Ishikawa (cell line): ENCODE data around the gene PARN.

Experiments used
- CEBPB ChIP-seq: IDR thresholded peaks from 2 replicates; pipeline ENCODE4 v1.6.1; 2012
- CREB1 ChIP-seq: IDR thresholded peaks from 2 replicates; pipeline ENCODE4 v1.6.1; 2012; ENCODE audit warnings: low read depth
- EGR1 ChIP-seq: IDR thresholded peaks from 2 replicates; pipeline ENCODE4 v1.6.1; 2012
- EP300 ChIP-seq: IDR thresholded peaks from 2 replicates; pipeline ENCODE4 v1.6.1; 2012; ENCODE audit warnings: borderline replicate concordance
- FOXM1 ChIP-seq: IDR thresholded peaks from 2 replicates; pipeline ENCODE4 v1.6.1; 2012; ENCODE audit warnings: low read depth, borderline replicate concordance
- NFIC ChIP-seq: IDR thresholded peaks from 2 replicates; pipeline ENCODE4 v1.6.1; 2012
- RAD21 ChIP-seq: IDR thresholded peaks from 2 replicates; pipeline ENCODE4 v1.6.1; 2012; ENCODE audit warnings: low read depth
- TAF1 ChIP-seq: IDR thresholded peaks from 2 replicates; pipeline ENCODE4 v1.6.1; 2012; ENCODE audit warnings: low read depth, mild to moderate bottlenecking
- TEAD4 ChIP-seq: IDR thresholded peaks from 2 replicates; pipeline ENCODE4 v1.6.1; 2012
- YY1 ChIP-seq: IDR thresholded peaks from 2 replicates; pipeline ENCODE4 v1.6.1; 2012; ENCODE audit warnings: low read depth
- ZBTB7A ChIP-seq: IDR thresholded peaks from 2 replicates; pipeline ENCODE4 v1.6.1; 2012; ENCODE audit warnings: low read depth
- TF ChIP-seq, protein P1 (sequence below): IDR thresholded peaks from 2 replicates; pipeline ENCODE4 v1.6.1; 2012
- TF ChIP-seq, protein P2 (sequence below): IDR thresholded peaks from 2 replicates; pipeline ENCODE4 v1.6.1; 2012
- TF ChIP-seq, protein P3 (sequence below): IDR thresholded peaks from 2 replicates; pipeline ENCODE4 v1.6.1; 2012; ENCODE audit warnings: low read depth, mild to moderate bottlenecking

The PARN gene, protein sequence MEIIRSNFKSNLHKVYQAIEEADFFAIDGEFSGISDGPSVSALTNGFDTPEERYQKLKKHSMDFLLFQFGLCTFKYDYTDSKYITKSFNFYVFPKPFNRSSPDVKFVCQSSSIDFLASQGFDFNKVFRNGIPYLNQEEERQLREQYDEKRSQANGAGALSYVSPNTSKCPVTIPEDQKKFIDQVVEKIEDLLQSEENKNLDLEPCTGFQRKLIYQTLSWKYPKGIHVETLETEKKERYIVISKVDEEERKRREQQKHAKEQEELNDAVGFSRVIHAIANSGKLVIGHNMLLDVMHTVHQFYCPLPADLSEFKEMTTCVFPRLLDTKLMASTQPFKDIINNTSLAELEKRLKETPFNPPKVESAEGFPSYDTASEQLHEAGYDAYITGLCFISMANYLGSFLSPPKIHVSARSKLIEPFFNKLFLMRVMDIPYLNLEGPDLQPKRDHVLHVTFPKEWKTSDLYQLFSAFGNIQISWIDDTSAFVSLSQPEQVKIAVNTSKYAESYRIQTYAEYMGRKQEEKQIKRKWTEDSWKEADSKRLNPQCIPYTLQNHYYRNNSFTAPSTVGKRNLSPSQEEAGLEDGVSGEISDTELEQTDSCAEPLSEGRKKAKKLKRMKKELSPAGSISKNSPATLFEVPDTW

DNA sequence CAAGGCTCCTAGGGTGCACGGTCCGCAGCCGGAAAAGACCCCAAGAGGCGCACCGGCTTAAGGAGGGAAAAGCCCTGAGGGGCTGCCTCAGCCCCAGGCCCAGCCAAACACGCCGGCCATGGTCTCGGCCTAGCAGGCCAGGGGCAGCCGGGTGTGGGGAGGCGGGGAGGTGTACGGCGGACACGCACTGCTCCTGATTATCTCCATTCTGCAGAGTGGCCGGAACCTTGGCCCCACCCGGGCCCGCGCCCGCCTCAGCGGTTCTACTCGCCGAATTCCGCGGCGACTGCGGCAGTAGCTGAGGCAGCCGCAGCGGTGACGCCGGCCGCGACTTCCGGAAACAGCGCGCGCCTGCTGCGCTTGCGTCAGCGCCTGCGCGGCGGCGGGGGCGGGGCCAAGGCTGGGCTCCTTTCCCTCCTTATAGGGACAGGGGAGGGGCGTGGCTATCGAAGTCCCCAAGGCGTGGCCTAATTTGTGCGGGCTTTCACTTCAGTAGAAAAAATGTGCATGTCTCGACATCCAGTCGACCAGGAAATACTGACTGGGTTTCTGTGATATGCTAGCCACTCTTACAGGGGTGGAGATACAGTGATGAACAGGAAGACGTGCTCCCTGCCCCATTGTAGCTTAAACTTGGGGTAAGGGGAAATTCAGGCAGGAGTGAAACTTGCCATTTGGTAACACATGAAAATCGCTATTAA lies at the start of gene PARN:
PARN (minus strand) TSS at position 342 of the 701 bp plus-strand sequence; CDS start at position 207, 135 bp downstream.
- TF ChIP-seq TEAD4 (no peak), TAF1 (peak; percentile 63), YY1 (0 out of 2 replicates have a peak, but pooled peaks have one; percentile 16), CREB1 (peak; percentile 58; the same call in 1 of the 2 replicates), ZBTB7A (0 out of 2 replicates have a peak, but pooled peaks have one; percentile 54), EGR1 (no peak)
- TF ChIP-seq, protein P1, sequence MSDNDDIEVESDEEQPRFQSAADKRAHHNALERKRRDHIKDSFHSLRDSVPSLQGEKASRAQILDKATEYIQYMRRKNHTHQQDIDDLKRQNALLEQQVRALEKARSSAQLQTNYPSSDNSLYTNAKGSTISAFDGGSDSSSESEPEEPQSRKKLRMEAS = peak; percentile 83
- TF ChIP-seq, protein P2, sequence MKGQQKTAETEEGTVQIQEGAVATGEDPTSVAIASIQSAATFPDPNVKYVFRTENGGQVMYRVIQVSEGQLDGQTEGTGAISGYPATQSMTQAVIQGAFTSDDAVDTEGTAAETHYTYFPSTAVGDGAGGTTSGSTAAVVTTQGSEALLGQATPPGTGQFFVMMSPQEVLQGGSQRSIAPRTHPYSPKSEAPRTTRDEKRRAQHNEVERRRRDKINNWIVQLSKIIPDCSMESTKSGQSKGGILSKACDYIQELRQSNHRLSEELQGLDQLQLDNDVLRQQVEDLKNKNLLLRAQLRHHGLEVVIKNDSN = no peak

DNA sequence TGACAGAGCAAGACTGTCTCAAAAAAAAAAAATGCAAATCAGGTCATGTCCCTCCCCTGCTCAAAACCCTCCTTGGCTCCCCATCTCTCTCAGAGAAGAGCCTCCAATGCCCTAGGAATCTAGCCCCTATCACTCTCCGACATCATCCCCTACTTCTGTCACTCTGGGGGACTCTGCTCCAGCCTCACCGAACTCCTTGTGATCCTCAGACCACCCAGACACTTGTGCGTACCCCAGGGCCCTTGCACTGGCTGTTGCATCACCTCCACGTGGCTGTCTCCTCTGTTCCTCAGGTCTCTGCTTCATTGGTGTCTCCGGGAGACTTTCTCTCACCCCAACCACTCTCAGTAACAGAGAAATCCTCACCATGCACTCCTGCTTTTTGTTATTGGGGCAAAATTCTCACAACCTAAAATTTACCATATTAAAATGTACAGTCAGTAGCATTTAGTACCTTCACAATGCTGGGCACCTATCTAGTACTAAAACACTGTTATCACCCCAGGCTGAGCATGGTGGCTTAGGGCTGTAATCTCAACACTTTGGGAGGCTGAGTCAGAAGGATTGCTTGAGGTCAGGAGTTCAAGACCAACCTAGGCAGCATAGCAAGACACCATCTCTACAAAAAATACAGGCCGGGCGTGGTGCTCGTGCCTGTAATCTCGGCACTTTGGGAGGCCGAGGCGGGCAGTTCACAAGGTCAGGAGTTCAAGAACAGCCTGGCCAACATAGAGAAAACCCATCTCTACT lies 48.9 kb upstream of the PARN start:
- TF ChIP-seq RAD21 = no peak
- TF ChIP-seq, protein P2 = no peak
- TF ChIP-seq FOXM1 = no peak
- TF ChIP-seq TAF1 = no peak
- TF ChIP-seq CREB1 = no peak
- no peak for TF ChIP-seq TEAD4
- no peak for TF ChIP-seq EGR1
- TF ChIP-seq, protein P3, sequence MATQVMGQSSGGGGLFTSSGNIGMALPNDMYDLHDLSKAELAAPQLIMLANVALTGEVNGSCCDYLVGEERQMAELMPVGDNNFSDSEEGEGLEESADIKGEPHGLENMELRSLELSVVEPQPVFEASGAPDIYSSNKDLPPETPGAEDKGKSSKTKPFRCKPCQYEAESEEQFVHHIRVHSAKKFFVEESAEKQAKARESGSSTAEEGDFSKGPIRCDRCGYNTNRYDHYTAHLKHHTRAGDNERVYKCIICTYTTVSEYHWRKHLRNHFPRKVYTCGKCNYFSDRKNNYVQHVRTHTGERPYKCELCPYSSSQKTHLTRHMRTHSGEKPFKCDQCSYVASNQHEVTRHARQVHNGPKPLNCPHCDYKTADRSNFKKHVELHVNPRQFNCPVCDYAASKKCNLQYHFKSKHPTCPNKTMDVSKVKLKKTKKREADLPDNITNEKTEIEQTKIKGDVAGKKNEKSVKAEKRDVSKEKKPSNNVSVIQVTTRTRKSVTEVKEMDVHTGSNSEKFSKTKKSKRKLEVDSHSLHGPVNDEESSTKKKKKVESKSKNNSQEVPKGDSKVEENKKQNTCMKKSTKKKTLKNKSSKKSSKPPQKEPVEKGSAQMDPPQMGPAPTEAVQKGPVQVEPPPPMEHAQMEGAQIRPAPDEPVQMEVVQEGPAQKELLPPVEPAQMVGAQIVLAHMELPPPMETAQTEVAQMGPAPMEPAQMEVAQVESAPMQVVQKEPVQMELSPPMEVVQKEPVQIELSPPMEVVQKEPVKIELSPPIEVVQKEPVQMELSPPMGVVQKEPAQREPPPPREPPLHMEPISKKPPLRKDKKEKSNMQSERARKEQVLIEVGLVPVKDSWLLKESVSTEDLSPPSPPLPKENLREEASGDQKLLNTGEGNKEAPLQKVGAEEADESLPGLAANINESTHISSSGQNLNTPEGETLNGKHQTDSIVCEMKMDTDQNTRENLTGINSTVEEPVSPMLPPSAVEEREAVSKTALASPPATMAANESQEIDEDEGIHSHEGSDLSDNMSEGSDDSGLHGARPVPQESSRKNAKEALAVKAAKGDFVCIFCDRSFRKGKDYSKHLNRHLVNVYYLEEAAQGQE = no peak
- no peak for TF ChIP-seq YY1
- no peak for TF ChIP-seq EP300
- TF ChIP-seq, protein P1 = no peak

DNA sequence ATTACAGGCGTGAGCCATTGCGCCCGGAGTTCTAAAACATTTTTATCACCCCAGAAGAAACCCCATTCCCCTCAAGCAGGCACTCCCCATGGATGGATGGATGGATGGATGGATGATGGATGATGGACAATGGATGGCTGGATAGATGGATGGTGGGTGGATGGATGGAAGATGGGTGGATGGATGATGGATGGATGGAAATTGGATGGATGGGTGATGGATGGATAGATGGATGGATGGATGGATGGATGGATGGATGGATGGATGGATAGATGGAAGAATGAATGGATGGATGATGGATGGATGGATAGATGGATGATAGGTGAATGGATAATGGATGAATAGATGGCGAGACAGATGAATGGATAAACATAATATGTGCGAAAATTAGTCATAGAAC lies 47.6 kb upstream of the PARN start:
- TF ChIP-seq RAD21 (no peak), EP300 (no peak), NFIC (no peak), CEBPB (no peak), FOXM1 (no peak), TEAD4 (no peak), EGR1 (no peak), ZBTB7A (no peak), TAF1 (no peak)
- TF ChIP-seq, protein P3 = no peak
- TF ChIP-seq, protein P1 = no peak

DNA sequence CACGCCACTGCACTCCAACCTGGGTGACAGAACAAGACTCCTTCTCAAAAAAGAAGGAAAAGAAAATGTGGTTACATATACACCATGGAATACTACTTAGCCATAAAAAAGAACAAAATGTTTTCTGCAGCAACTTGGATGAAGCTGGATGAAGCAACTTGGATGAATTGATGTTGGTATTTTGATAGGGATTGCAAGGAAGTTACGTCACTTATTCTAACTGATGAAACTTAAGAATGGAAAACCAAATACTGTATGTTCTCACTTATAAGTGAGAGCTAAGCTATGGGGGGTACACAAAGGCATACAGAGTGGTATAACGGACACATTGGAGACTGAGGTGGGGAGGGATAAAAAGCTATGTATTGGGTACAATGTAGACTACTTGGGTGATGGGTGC lies 46.6 kb upstream of the PARN start:
- TF ChIP-seq, protein P2 = no peak
- TF ChIP-seq TAF1 (no peak), FOXM1 (no peak), RAD21 (no peak), YY1 (no peak), ZBTB7A (no peak), CREB1 (no peak), NFIC (no peak)
- TF ChIP-seq, protein P3 = no peak
